Panc1 (cell line): Measurements from ENCODE around the gene OR51F1. TPM values are rescaled to one million over a fixed set of nuclear protein-coding genes. Genes with fewer than 3 reads are reported as not detected.

Source experiments
- ATAC-seq: fragments of 200-7000 bp; cut with Tn5 transposase; 2 replicates; pipeline ENCODE4 v1.9.1; 2020; ENCODE audit warnings: mild to moderate bottlenecking, moderate library complexity
- BruUV-seq: library from RNA; stranded (reverse); fragments of 400-500 nt; replicated peaks from 2 replicates; lab custom pipeline; 2021; lab: Mats Ljungman, UMichigan
- CTCF ChIA-PET: fragments of 300-600 bp; sonication (Branson Sonifier 250); formaldehyde crosslinking; loops from one replicate; lab custom pipeline; 2022; ENCODE audit warnings: antibody characterized with exemption; lab: Charles Lee
- POLR2A ChIA-PET: fragments of 300-600 bp; sonication (Branson Sonifier 250); formaldehyde crosslinking; loops from one replicate; lab custom pipeline; 2022; ENCODE audit warnings: antibody characterized with exemption; lab: Charles Lee
- DNase-seq: peaks from one replicate; pipeline ENCODE4 v3.0.0-alpha.2; 2010; ENCODE audit warnings: low read depth, low spot score
- H3K27ac ChIP-seq: 2 replicates; pipeline ENCODE4 v1.5.1; 2011; ENCODE audit warnings: mild to moderate bottlenecking, low read length, inconsistent platforms
- H3K27me3 ChIP-seq: fragments of 200-500 bp; sonication (Bioruptor generic); 2 replicates; pipeline ENCODE4 v1.6.0; 2014; ENCODE audit warnings: low read length, inconsistent platforms; ENCODE audit not compliant: control insufficient read depth, insufficient read depth
- H3K36me3 ChIP-seq: fragments of 200-500 bp; sonication (Bioruptor generic); 2 replicates; pipeline ENCODE4 v1.5.1; 2014; ENCODE audit warnings: inconsistent platforms, mild to moderate bottlenecking, low read length, moderate library complexity; ENCODE audit not compliant: control insufficient read depth, insufficient read depth
- H3K4me1 ChIP-seq: 2 replicates; pipeline ENCODE4 v1.5.1; 2011; ENCODE audit warnings: inconsistent platforms, mild to moderate bottlenecking, low read length, moderate library complexity; ENCODE audit not compliant: control insufficient read depth, insufficient read depth
- H3K4me3 ChIP-seq, 2 experiments: 2 replicates each; pipeline ENCODE4 v1.5.1; 2011 to 2012; ENCODE audit warnings: low read depth in 2 of 2, low read length in 2 of 2, mild to moderate bottlenecking in 2 of 2, inconsistent platforms in 1 of 2, moderate library complexity in 1 of 2
- H3K9me3 ChIP-seq: fragments of 200-500 bp; sonication (Bioruptor generic); 2 replicates; pipeline ENCODE4 v1.5.1; 2014; ENCODE audit warnings: low read depth, mild to moderate bottlenecking, inconsistent platforms, low read length, moderate library complexity; ENCODE audit not compliant: control insufficient read depth, insufficient read depth
- POLR2AphosphoS5 ChIP-seq: IDR thresholded peaks from 2 replicates; pipeline ENCODE4 v1.6.1; 2012; ENCODE audit warnings: mild to moderate bottlenecking, low read depth, low read length, moderate library complexity
- SIN3A ChIP-seq: IDR thresholded peaks from 2 replicates; pipeline ENCODE4 v1.6.1; 2012; ENCODE audit warnings: low read depth, mild to moderate bottlenecking, low read length, moderate library complexity, borderline replicate concordance; ENCODE audit not compliant: insufficient read depth
- TCF7L2 ChIP-seq: IDR thresholded peaks from 2 replicates; pipeline ENCODE4 v1.6.1; 2011; ENCODE audit warnings: mild to moderate bottlenecking, low read depth, low read length, inconsistent platforms
- in situ Hi-C: cut with HindIII; loops from 2 replicates; pipeline ENCODE4 v1.10.0; 2016; ENCODE audit warnings: low sequenced_read_pairs, low pct_unique_long_range_greater_than_20kb
- intact Hi-C: fragments of 100-400 bp; cut with micrococcal nuclease; formaldehyde crosslinking; loops from one replicate; pipeline ENCODE4 v1.10.0; 2022; ENCODE audit not compliant: unreplicated experiment
- total RNA-seq: library from RNA; stranded (reverse); gene quantifications from one replicate; pipeline ENCODE4 v1.2.1, GENCODE V29; 2021; ENCODE audit not compliant: unreplicated experiment
- TF ChIP-seq, protein P1 (sequence below): fragments of 450-650 bp; IDR thresholded peaks from 2 replicates; pipeline ENCODE4 v1.5.1; 2017; ENCODE audit warnings: mild to moderate bottlenecking
- TF ChIP-seq, protein P2 (sequence below), 2 experiments: IDR thresholded peaks; 2 replicates each; pipeline ENCODE4 v1.6.1; 2011 to 2012; ENCODE audit warnings: low read depth in 2 of 2, control low read depth in 1 of 2, low read length in 1 of 2, mild to moderate bottlenecking in 1 of 2, moderate library complexity in 1 of 2; ENCODE audit not compliant: insufficient read depth in 1 of 2

OR51F1 gene
- total RNA-seq, 1 experiment from 2014 or later = not detected

DNA sequence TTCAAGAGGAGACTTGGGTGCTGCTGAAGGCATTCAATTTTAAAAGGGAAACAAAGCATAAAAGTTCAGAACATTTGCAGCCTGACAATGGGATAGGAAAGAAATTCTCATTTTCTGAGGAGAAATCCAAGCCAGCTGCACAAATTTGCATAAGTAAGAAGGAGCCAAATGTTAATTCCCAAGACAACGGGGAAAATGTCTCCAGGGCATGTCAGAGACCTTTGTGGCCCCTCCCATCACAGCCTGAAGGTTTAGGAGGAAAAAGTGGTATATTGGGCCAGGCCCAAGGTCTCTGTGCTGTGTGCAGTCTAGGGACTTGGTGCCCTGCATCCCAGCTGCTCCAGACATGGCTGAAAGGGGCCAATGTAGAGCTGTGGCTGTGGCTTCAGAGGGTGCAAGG, 12.7 kb upstream of the OR51F1 start:
- Histone ChIP-seq H3K27me3 (no peaks in the 10 kb centered on the region), H3K4me1 (no peaks in the 10 kb centered on the region), H3K9me3 (no peaks in the 10 kb centered on the region), H3K36me3 (no peaks in the 10 kb centered on the region), H3K27ac (no peak overlapping the region), H3K4me3 (no peak overlapping the region)
- no TSS peak for BruUV-seq
- ChIA-PET CTCF (no interaction called here), POLR2A (no interaction called here)
- ATAC-seq = no peak
- intact Hi-C loops (no loop called here), in situ Hi-C loops (no loop called here)
- no peak for DNase-seq
- TF ChIP-seq, protein P1, sequence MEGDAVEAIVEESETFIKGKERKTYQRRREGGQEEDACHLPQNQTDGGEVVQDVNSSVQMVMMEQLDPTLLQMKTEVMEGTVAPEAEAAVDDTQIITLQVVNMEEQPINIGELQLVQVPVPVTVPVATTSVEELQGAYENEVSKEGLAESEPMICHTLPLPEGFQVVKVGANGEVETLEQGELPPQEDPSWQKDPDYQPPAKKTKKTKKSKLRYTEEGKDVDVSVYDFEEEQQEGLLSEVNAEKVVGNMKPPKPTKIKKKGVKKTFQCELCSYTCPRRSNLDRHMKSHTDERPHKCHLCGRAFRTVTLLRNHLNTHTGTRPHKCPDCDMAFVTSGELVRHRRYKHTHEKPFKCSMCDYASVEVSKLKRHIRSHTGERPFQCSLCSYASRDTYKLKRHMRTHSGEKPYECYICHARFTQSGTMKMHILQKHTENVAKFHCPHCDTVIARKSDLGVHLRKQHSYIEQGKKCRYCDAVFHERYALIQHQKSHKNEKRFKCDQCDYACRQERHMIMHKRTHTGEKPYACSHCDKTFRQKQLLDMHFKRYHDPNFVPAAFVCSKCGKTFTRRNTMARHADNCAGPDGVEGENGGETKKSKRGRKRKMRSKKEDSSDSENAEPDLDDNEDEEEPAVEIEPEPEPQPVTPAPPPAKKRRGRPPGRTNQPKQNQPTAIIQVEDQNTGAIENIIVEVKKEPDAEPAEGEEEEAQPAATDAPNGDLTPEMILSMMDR = no peak
- no peak for TF ChIP-seq POLR2AphosphoS5

DNA sequence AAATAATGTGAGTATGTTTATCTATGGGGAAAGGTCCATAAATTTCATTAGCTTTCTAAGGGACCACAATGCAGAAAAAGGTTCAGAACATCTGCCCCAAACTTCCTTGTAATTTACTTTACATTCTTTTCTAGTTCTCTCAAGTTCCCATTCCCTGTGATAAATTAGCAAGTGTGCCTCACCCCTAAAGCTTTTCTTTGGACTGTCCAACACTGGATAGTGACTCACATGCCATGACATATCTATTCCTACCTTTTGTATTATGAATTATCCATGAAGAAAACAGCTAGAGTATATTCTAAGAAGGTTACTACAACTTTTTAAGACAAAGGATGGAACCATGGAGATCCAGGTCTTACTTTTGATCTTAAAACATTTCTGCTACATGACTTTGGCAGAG, 1.6 kb downstream of the OR51F1 start:
- H3K27ac ChIP-seq = no peak overlapping the region
- DNase-seq (no peak), ATAC-seq (no peak)
- H3K27me3 ChIP-seq = no peaks in the 10 kb centered on the region
- BruUV-seq = no TSS peak
- no peaks in the 10 kb centered on the region for H3K36me3 ChIP-seq
- POLR2A ChIA-PET = no interaction called here
- H3K4me3 ChIP-seq = no peak overlapping the region
- in situ Hi-C loops = no loop called here
- no peaks in the 10 kb centered on the region for H3K4me1 ChIP-seq
- intact Hi-C loops = no loop called here
- CTCF ChIA-PET = no interaction called here
- no peaks in the 10 kb centered on the region for H3K9me3 ChIP-seq
- no peak for TF ChIP-seq POLR2AphosphoS5
- TF ChIP-seq, protein P2, sequence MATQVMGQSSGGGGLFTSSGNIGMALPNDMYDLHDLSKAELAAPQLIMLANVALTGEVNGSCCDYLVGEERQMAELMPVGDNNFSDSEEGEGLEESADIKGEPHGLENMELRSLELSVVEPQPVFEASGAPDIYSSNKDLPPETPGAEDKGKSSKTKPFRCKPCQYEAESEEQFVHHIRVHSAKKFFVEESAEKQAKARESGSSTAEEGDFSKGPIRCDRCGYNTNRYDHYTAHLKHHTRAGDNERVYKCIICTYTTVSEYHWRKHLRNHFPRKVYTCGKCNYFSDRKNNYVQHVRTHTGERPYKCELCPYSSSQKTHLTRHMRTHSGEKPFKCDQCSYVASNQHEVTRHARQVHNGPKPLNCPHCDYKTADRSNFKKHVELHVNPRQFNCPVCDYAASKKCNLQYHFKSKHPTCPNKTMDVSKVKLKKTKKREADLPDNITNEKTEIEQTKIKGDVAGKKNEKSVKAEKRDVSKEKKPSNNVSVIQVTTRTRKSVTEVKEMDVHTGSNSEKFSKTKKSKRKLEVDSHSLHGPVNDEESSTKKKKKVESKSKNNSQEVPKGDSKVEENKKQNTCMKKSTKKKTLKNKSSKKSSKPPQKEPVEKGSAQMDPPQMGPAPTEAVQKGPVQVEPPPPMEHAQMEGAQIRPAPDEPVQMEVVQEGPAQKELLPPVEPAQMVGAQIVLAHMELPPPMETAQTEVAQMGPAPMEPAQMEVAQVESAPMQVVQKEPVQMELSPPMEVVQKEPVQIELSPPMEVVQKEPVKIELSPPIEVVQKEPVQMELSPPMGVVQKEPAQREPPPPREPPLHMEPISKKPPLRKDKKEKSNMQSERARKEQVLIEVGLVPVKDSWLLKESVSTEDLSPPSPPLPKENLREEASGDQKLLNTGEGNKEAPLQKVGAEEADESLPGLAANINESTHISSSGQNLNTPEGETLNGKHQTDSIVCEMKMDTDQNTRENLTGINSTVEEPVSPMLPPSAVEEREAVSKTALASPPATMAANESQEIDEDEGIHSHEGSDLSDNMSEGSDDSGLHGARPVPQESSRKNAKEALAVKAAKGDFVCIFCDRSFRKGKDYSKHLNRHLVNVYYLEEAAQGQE (IDR thresholded peaks at IDR 0.05; ENCODE audit: insufficient read depth in 1 of 2, low read depth in 2 of 2, low read length in 1 of 2) = no peak
- TF ChIP-seq TCF7L2 = no peak
- TF ChIP-seq, protein P1 = no peak
- no peak for TF ChIP-seq SIN3A
